Stimulated activated CD4-positive, alpha-beta T cell treated with anti-CD3 and anti-CD28 coated beads, TNF-alpha, amount 100 ng/mL, for 48 hours (primary cell): Measurements from ENCODE around the gene KCP.

ENCODE experiments used
- DNase-seq, 3 donors: peaks; one replicate each; pipeline ENCODE4 v3.0.0-alpha.2; 2020; ENCODE audit warnings: low read depth in 3 of 3

Gene KCP

DNA sequence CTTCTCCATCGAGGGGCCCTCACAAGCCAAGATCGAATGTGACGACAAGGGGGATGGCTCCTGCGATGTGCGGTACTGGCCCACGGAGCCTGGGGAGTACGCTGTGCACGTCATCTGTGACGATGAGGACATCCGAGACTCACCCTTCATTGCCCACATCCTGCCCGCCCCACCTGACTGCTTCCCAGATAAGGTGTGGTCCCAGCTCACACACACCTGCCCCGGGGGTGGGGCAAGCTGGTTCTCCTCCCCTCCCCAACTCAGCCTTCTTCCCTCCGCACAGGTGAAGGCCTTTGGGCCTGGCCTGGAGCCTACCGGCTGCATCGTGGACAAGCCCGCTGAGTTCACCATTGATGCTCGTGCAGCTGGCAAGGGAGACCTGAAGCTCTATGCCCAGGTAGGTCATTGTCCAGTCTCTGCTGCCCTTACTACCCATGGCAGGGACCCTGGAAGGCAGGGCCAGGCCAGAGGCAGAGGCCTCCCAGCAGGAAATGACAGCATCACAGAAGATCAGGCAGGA is 69.3 kb downstream of the KCP start:
- DNase-seq, result no peak

DNA sequence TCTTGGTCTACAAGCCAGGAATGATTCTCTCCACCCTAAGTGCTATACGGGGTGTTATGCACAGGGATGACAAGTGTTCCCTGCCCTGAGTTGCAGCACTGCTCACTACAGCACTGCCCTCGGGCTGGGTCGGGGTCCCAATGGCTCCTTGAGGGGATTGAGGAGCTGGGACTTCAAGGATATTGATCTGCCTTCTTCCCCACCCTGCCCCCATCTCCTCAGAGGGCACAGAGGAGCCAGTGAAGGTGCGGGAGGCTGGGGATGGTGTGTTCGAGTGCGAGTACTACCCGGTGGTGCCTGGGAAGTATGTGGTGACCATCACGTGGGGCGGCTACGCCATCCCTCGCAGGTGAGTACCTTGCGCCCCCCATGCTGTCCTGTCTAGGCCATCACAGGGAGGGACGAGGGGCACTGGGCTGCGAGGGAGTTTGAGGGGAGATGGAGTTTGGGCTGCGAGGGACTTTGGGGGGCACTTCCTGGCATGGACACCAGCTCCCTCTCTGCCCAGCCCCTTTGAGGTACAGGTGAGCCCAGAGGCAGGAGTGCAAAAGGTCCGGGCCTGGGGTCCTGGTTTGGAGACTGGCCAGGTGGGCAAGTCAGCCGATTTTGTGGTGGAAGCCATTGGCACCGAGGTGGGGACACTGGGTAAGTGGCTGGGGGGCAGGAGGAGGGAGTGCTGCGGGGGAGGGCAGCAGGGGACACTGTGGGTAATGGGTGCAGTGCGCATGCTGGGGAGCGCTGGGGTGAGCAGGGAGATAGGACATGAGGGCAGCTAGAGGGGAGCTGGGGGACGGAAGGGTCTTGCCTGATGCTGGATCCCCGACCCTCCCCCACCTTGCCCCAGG is 70.0 kb downstream of the KCP start:
- no peak for DNase-seq

DNA sequence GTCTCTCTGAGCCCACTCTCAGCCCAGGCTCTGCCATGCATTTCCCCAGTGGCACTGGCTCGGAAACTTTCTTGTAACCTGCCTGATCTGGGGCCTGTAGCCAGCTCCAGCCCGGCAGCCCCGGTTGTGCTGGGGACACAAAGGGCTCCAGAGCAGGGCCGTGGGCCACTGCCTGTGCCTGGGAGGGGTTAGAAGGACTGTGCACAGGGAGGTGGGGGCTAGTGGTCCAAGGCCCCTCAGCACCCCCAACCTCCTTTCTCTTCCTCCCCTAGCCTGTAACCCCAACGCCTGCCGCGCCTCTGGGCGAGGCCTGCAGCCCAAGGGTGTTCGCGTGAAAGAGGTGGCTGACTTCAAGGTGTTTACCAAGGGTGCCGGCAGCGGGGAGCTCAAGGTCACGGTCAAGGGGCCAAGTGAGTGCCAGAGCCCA is 70.7 kb downstream of the KCP start:
- DNase-seq, result no peak

DNA sequence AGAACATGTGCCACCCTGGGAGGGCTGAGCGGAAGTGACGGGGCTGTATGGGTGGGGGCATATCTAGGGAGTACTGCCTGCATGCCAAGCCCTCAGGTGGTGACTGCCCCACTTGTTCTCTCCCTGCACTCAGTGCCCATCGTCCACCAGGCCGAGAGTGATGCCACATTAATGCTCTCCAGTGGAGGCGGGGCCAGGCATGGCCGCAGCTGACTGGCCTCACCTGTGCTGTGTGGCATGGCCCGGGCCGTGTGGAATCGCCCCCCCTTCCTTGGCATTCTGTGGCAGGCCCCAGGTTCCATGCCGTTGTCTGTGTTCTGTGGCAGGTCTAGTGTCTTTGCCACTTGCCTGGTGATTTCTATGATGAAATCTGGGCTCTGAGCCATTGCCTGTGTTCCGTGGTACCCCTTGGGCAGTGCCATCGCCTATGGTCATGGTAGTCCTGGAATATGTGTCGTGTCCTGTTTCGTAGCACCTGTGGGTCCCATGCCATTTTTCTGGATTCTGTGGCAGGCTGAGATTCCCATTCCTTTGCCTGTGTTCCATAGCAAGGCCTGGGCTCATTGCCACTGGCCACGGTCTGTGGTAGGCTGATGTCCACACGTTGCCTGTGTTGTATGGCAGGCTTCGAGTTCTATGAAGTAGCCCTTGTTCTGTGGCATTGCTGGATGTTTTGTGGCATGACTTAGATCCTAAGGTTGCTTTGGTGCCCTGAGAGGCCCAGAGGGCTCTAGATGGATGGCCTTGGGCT is 71.4 kb downstream of the KCP start:
- DNase-seq, result no peak

DNA sequence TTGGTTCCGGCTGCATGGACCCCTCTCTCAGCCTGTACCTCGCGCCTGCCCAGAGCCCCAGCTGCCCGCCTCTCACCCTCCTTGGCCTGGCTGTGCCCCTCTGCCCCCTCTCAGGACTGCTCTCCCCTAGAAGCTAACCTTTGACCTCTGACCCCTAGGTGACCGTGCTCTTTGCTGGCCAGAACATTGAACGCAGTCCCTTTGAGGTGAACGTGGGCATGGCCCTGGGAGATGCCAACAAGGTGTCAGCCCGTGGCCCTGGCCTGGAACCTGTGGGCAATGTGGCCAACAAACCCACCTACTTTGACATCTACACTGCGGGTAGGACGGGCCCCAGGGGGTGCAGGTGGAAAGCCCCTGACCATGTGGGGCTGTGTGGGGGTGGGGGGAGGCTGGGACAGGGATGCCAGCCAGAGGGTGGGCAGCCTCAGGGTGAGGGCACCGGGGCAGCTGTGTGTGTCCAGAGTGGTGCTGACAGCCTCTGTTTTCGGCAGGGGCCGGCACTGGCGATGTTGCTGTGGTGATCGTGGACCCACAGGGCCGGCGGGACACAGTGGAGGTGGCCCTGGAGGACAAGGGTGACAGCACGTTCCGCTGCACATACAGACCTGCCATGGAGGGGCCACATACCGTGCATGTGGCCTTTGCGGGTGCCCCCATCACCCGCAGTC is 72.3 kb downstream of the KCP start:
- DNase-seq, result no peak

DNA sequence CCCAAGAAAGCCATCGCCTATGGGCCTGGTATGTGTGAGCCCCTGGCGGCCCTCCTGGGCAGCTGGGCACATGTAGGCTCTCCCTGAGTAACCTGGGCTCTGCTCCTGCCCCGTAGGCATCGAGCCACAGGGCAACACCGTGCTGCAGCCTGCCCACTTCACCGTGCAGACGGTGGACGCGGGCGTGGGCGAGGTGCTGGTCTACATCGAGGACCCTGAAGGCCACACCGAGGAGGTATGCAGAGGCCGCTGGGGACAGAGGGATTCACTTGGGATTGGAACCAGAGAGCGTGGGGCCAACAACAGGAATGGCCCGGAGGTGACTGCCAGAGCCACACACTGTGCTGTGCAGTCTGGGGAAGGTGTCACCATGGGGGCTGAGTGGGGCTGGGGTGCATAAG is 73.0 kb downstream of the KCP start:
- DNase-seq, result no peak

DNA sequence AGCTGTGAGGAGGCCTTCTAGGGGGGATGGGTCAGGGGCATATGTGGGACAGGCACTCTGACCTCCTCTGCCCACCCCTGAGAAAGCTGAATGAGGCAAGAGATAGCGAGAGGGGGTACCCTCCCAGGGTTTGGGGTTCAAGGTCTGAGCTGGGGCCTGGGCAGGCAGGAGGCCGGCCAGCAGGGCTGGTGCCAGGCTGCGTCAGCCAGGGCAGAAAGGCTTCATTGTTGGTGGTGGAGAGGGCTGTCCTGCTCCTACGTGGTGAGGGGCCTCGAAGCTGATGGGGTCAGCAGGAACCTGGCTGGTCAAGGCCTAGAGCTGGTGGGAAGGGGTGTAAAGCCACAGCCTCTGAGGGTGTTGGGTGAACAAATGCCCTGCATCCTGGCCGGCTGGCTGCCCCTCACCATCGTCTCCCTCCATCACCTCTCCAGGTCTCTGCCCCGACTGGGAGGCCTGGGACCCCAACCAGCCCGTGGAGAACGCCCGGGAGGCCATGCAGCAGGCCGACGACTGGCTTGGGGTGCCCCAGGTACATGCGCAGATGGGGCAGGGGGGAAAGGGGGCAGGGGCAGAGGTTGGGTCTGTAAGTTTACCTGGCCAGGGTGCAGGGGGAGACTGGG is 73.7 kb downstream of the KCP start:
- DNase-seq, result no peak

DNA sequence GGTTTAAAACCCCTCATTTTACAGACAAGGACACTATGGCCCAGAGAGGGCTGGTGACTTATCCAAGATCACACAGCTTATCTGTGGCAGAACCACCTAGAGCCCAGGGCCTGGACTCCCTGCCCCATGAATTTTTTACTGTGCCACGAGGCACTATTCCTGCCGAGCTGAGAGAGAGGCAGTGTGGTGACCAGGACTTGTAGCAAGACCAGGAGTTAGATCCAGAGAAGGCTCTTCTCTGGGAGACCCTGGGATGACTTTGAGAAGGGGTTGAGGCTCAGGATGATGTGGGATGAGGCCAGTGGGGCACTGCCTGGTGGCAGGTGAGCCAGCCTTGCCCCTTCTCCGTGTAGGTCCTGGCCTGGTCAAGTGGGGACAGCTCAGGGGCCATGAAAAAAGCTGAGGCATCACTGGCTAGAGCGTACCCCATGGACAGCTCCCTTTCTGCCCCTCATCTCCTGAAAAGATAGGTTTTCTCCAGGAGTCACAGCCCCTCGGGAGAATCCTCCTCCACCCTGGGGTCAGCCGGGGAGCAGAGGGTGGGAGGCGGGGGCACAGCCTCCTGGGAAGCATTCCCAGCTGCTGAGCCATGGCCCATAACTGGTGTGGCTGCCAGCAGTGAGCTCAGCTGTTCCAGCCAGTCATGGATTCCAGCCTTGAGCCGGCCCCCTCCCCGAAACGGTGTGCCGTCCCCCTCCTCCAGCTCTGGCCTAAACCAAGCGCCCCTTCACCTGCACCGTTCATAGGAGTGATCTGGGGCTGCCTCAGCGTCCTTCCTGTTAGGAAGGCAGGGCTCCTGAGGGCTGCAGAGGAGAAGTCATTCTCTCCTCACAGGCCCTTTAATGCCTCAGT is 74.5 kb downstream of the KCP start:
- DNase-seq, result no peak

DNA sequence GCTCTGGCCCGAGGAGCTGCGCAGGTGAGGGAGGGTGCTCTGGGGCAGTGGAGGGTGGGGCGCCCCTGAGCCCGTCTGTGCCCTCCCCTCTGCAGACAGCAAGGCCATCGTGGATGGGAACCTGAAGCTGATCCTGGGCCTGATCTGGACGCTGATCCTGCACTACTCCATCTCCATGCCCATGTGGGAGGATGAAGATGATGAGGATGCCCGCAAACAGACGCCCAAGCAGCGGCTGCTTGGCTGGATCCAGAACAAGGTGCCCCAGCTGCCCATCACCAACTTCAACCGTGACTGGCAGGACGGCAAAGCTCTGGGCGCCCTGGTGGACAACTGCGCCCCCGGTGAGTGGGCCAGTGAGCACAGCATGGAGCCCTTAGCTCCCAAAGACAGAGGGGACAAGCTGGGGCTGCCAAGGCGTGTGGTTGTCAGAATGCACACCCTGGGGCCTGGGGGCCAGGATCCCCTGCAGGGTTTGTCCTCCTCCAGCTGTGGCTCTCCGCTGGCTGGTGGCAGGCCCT is 75.2 kb downstream of the KCP start:
- DNase-seq, result no peak

DNA sequence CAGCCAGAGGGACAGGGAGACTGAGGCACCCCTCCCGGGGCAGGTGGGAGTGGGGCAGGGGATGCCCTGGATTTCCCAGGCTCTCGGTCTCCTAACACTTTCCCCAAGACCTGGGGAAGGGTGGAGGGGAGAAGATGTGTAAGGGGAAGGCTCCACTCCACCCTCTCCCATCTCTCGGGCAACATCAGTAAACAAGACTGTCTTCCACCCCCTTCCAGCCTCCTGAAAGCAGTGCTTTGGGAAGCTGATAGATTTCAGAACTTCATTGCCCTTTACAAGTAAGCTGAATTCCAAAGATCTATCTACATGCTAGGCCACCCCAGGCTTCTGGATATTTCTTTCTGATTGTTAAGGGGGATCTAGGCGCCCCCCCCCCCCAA is 76.6 kb downstream of the KCP start:
- no peak for DNase-seq

DNA sequence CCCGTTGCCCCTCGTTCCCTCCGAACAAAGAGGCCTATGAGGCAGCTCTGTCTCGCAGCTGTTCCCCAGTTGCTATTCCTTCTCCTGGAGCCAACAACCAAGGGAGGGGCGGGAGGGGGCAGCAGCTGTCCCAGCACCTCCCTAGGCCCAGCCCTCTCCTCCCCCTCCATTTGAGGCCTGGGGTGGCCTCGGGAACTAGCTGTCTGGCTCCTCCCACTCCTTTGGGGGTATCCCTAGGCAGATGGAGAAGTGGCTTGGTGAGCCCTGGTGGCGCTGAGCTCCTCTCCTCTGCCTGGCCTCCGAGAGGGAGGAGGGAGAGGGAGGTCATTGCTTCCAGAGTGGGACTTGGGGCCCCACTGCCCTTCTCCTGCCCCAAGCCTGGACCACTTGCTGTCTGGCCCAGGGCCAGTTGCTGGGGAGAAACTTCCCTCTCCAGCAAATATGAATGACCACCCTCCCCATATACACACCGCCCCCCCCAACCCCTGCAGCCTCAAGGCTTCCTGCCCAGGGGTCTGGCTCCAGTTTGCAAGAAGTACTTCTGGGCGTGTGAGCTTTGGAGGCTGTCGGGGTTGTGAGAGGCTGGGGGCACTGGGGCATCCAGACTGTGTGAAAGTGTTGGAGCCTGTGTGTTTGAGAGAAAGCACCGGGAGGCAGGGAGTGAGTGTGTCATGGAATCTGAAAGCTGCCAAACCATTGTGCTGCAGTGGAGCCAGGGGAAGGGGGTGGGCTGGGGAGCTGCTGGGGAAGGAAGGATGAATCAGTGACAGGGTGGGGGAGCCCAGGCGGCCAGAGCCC is 77.2 kb downstream of the KCP start:
- DNase-seq, result no peak

DNA sequence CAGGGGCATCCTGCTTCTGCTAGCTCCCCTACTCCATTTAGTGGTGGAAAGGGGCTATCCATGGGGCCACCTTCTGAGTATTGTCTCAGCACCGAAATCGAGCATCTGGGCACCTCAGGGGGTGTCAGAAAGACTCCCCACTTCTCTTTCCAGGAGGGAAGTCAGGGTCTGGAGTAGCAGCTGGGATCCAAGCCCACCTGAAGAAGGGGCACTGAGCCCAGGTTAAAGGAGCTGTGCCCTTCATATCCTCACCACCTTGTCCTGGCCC is 77.7 kb downstream of the KCP start:
- no peak for DNase-seq

DNA sequence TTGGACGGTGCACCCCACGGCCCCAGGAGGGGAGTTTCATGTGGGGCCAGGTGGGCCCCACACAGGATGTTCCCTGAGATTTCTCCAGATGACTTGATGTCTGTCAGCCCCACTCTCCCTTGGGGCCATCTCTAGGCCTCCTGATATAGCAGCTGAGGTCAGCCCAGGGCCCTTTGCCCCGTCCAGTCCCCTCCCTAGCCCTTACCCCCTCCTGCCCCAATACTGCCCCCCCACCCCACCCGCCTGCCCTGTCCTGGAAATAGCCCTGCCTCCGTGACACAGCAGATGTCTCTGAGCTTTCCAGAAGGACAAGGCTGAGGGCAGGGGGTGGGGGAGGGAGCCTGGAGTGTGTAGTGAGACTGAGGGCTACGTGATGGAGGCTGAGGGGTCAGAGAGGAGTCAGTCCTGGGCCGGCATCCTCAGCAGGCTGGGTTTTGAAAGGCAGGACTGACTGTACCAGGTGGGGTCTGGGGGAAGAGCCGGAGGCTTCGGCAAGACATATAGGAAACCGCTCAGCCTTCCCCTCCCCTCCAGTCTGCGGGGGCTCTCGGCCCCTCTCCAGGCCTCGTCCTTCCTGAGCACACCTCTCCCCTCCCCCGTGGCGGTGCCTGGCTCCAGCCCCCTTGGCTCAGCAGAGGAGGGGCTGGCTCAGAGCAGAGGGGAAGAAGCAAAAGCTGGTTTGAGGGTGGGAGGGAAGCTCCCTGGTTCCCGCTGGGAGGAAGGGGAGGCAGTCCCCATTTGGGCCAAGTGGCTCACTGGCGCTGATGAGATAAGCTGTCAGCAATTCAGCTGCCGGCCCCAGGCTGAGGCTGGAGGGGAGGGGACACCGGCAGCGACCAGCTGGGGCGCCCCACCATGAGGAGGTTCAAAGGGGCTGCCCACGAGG is 78.3 kb downstream of the KCP start:
- no peak for DNase-seq

DNA sequence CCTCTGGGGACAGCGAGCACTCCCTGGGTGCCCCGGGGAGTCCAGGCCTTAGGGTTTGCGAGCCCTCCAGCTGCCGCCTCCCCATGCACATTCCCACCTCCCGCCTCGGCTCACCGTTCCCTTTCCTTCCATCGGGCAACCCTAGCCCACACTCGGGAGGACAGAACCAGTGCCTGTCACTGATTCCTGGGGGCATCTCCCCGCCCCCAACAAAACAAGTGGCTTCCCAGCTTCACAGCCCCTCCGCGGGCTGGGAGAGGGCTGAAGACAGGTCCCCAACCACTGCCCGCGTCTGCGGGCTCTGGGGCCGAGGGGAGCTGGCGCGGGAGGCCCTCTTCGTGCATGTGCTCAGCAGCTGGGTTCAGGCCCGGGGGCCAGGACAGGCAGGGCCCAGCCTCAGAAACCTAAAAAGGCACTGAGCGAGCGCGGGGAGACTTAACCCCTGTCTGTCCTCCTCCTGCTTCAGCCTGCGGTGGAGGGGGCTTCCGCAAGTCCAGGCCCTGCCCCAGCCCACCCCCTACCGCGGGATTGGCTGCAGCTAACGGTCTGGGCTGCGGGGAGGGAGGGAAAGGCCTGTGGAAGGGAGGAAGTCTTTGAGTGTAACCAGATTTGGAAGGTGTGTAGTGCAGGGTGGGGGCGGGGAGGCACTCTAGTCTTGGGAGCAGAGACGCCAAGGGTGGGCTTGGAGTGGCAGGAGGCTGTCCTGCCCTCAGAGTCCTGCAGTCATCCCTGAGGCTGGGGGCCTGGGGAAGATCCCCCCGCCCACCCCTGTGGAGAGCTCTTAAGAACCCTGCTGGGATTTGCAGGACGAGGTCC is 79.1 kb downstream of the KCP start:
- DNase-seq, result no peak

DNA sequence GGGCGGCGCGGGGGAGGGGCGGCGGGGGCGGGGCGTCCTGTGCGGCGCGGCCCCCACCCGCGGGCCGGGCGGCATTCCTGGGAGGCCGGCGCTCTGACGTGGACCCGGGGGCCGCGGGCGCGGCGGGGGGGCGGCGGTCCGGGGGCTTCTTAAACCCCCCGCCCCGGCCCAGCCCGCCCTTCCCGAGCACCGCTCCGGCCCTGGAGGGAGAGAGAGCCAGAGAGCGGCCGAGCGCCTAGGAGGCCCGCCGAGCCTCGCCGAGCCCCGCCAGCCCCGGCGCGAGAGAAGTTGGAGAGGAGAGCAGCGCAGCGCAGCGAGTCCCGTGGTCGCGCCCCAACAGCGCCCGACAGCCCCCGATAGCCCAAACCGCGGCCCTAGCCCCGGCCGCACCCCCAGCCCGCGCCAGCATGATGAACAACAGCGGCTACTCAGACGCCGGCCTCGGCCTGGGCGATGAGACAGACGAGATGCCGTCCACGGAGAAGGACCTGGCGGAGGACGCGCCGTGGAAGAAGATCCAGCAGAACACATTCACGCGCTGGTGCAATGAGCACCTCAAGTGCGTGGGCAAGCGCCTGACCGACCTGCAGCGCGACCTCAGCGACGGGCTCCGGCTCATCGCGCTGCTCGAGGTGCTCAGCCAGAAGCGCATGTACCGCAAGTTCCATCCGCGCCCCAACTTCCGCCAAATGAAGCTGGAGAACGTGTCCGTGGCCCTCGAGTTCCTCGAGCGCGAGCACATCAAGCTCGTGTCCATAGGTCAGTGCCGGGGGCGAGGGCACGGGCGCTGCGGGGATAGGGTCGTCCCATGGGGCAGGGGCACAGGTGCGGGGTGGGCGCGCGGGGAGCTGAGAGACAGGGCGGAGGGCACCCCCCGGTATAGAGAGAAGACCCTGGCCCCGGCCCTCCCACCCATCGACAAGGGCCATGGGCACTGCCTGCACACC is 80.0 kb downstream of the KCP start, which contains the start of gene FLNC:
Gene FLNC (plus strand): TSS at position 176 of the 947 bp plus-strand sequence. CDS start 232 bp downstream, at position 408.
- peak in 1 of 3 donors; percentile 23 for DNase-seq

DNA sequence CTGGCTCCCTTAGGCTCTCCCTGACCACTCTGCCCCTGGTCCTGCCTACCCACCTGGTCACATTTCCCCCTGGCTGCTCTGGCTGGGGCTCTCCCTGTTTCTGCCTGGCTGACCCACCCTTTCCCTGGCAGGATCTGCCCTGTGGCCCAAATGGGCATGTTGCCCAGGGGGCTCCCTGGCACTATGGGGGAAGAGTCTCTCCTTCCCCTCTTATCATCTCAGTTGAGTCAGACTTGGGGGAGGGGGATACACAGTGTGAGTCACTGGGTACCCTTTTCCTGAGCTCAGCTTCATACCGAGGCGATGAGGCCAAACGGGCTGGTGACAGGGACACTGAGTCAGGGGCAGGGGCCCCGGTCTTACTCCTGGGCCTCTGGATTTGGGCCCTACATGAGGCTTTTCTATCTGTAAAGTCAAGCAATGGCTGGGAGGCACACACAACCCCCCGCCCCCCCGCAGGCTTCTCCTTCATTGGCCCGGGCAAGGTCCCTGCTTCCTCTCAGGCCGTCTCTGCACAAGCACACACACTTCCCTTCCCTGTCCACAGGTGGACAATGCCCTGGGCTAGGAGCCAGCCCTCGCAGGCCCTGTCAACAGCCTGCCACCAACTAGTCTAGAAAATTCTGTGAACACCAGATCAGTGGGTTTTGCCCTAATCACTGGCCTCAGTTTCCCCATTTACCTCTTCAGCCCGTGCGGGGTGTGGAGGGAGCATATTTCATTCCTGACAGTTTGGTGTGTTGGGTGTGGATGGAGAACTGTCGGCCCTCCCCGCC is 80.9 kb downstream of the KCP start:
- DNase-seq, result no peak
